Chondrocyte (in vitro differentiated cells): ENCODE results near the gene SUSD6. TPM values are rescaled to one million over a fixed set of nuclear protein-coding genes. Genes with fewer than 3 reads are reported as not detected.

Experiments
- DNase-seq: peaks from one replicate; pipeline ENCODE4 v3.0.0; 2021; ENCODE audit warnings: mixed read lengths, low spot score
- H3K27ac Mint-ChIP-seq: one replicate; pipeline ENCODE4 v1.8.0; 2021; ENCODE audit warnings: mild to moderate bottlenecking, moderate library complexity, mixed read lengths; ENCODE audit not compliant: unreplicated experiment
- H3K27me3 Mint-ChIP-seq: 2 replicates; pipeline ENCODE4 v1.8.0; 2021; ENCODE audit warnings: low read depth, mixed read lengths
- H3K36me3 Mint-ChIP-seq: 2 replicates; pipeline ENCODE4 v1.8.0; 2021; ENCODE audit warnings: low read depth, mixed read lengths
- H3K4me1 Mint-ChIP-seq: 2 replicates; pipeline ENCODE4 v1.8.0; 2021; ENCODE audit warnings: low read depth, mild to moderate bottlenecking, mixed read lengths
- H3K4me3 Mint-ChIP-seq: one replicate; pipeline ENCODE4 v1.8.0; 2021; ENCODE audit warnings: mild to moderate bottlenecking, moderate library complexity, mixed read lengths; ENCODE audit not compliant: unreplicated experiment
- H3K9me3 Mint-ChIP-seq: 2 replicates; pipeline ENCODE4 v1.8.0; 2021; ENCODE audit warnings: low read depth, mixed read lengths
- CTCF ChIP-seq: fragments of 200-600 bp; sonication (generic); IDR thresholded peaks from 2 replicates; pipeline ENCODE4 v1.5.0; 2021; ENCODE audit warnings: antibody characterized with exemption, mild to moderate bottlenecking, moderate library complexity
- total RNA-seq: library from RNA; stranded (reverse); gene quantifications from 3 replicates; pipeline ENCODE4 v1.2.1, GENCODE V29; 2021

SUSD6 gene
- total RNA-seq, 1 donor from 2014 or later: 49.3 TPM

- DNase-seq: no peak
- peak; percentile 61 for TF ChIP-seq CTCF
- H3K4me1 Mint-ChIP-seq: peaks cover 87% of the 10 kb centered on the region
Measured at GRCh38 chr14:69615496-69616407, 4.4 kb downstream of the SUSD6 start.

GRCh38 chr14:69616408-69616773, 5.0 kb downstream of the SUSD6 start:
- H3K4me1 Mint-ChIP-seq: peaks cover 90% of the 10 kb centered on the region
- DNase-seq: no peak
- TF ChIP-seq CTCF: no peak
- peak overlapping the region; percentile 64 for H3K4me3 Mint-ChIP-seq
- H3K9me3 Mint-ChIP-seq: no peaks in the 10 kb centered on the region
- no peaks in the 10 kb centered on the region for H3K36me3 Mint-ChIP-seq
- no peaks in the 10 kb centered on the region for H3K27me3 Mint-ChIP-seq
- H3K27ac Mint-ChIP-seq: peak overlapping the region; percentile 95

More at GRCh38 chr14:69615496-69616407, 4.4 kb downstream of the SUSD6 start:
- H3K4me3 Mint-ChIP-seq: peak overlapping the region; percentile 64
- no peaks in the 10 kb centered on the region for H3K36me3 Mint-ChIP-seq
- peak overlapping the region; percentile 95 for H3K27ac Mint-ChIP-seq
- H3K9me3 Mint-ChIP-seq: no peaks in the 10 kb centered on the region
- H3K27me3 Mint-ChIP-seq: no peaks in the 10 kb centered on the region

- no peaks in the 10 kb centered on the region for H3K9me3 Mint-ChIP-seq
- no peak overlapping the region for H3K4me3 Mint-ChIP-seq
Measured at GRCh38 chr14:69617796-69618195, 6.4 kb downstream of the SUSD6 start.

GRCh38 chr14:69619012-69619411, 7.6 kb downstream of the SUSD6 start:
- H3K36me3 Mint-ChIP-seq: no peaks in the 10 kb centered on the region
- peaks cover 79% of the 10 kb centered on the region for H3K4me1 Mint-ChIP-seq
- H3K9me3 Mint-ChIP-seq: no peaks in the 10 kb centered on the region
- H3K27ac Mint-ChIP-seq: peak overlapping the region; percentile 79
- peak overlapping the region; percentile 12 for H3K4me3 Mint-ChIP-seq
- H3K27me3 Mint-ChIP-seq: no peaks in the 10 kb centered on the region
- no peak for DNase-seq
- no peak for TF ChIP-seq CTCF

More at GRCh38 chr14:69617796-69618195, 6.4 kb downstream of the SUSD6 start:
- H3K27ac Mint-ChIP-seq: peak overlapping the region; percentile 24
- TF ChIP-seq CTCF: no peak
- H3K4me1 Mint-ChIP-seq: peaks cover 90% of the 10 kb centered on the region
- no peak for DNase-seq
- H3K36me3 Mint-ChIP-seq: no peaks in the 10 kb centered on the region
- no peaks in the 10 kb centered on the region for H3K27me3 Mint-ChIP-seq

GRCh38 chr14:69620211-69620611, 8.8 kb downstream of the SUSD6 start:
- no peak for TF ChIP-seq CTCF
- DNase-seq: no peak
- Mint-ChIP-seq H3K36me3 (no peaks in the 10 kb centered on the region), H3K27me3 (no peaks in the 10 kb centered on the region), H3K27ac (peak overlapping the region; percentile 67), H3K9me3 (no peaks in the 10 kb centered on the region), H3K4me1 (peaks cover 75% of the 10 kb centered on the region), H3K4me3 (no peak overlapping the region)
